WERI-Rb-1 (cell line): ENCODE results near the gene UCN2.

ENCODE experiments used
- DNase-seq: peaks from one replicate; pipeline ENCODE4 v3.0.0-alpha.2; 2020
- H3K27ac ChIP-seq: fragments of 250-450 bp; sonication (Bioruptor Pico); 2 replicates; pipeline ENCODE4 v1.5.1; 2020; ENCODE audit warnings: mild to moderate bottlenecking, moderate library complexity
- H3K27me3 ChIP-seq: fragments of 250-450 bp; sonication (Bioruptor Pico); 2 replicates; pipeline ENCODE4 v1.5.1; 2021; ENCODE audit warnings: mild to moderate bottlenecking, low read depth, moderate library complexity; ENCODE audit not compliant: insufficient read depth, severe bottlenecking
- H3K36me3 ChIP-seq: fragments of 250-450 bp; sonication (Bioruptor Pico); 2 replicates; pipeline ENCODE4 v1.5.1; 2020; ENCODE audit warnings: mild to moderate bottlenecking, moderate library complexity
- H3K4me3 ChIP-seq: 2 replicates; pipeline ENCODE4 v1.5.1; 2011; ENCODE audit warnings: low read depth, mild to moderate bottlenecking, control low read depth, low read length
- H3K9me3 ChIP-seq: fragments of 250-450 bp; sonication (Bioruptor Pico); 2 replicates; pipeline ENCODE4 v1.5.1; 2021; ENCODE audit warnings: mild to moderate bottlenecking, moderate library complexity; ENCODE audit not compliant: severe bottlenecking
- TF ChIP-seq, protein P1 (sequence below): IDR thresholded peaks from 2 replicates; pipeline ENCODE4 v1.5.1; 2011; ENCODE audit warnings: low read depth, mild to moderate bottlenecking, control low read depth, inconsistent platforms, low read length

The UCN2 gene

DNA sequence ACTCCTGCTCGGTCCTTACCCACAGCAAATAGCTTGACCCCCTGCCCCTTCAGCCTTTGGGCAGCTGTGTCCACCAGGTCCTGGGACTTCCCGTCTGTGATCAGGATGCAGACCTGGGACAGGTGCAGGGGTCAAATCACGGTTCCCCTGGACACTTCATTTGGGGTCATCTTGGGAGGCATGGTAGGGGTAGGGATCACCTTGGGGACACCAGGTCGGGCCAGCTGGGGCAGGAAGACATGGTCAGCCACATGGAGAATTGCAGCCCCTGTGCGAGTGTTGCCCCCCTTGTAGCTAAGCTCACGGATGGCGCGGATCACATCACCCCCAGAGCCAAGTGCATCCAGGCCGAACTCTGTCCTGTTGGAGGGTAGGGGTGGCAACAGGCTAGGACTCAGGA is 29.8 kb upstream of the UCN2 start:
- TF ChIP-seq, protein P1, sequence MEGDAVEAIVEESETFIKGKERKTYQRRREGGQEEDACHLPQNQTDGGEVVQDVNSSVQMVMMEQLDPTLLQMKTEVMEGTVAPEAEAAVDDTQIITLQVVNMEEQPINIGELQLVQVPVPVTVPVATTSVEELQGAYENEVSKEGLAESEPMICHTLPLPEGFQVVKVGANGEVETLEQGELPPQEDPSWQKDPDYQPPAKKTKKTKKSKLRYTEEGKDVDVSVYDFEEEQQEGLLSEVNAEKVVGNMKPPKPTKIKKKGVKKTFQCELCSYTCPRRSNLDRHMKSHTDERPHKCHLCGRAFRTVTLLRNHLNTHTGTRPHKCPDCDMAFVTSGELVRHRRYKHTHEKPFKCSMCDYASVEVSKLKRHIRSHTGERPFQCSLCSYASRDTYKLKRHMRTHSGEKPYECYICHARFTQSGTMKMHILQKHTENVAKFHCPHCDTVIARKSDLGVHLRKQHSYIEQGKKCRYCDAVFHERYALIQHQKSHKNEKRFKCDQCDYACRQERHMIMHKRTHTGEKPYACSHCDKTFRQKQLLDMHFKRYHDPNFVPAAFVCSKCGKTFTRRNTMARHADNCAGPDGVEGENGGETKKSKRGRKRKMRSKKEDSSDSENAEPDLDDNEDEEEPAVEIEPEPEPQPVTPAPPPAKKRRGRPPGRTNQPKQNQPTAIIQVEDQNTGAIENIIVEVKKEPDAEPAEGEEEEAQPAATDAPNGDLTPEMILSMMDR, result no peak
- Histone ChIP-seq H3K36me3 (peaks cover 10% of the 10 kb centered on the region), H3K27me3 (no peaks in the 10 kb centered on the region), H3K4me3 (no peak overlapping the region), H3K27ac (no peak overlapping the region), H3K9me3 (no peaks in the 10 kb centered on the region)
- no peak for DNase-seq

DNA sequence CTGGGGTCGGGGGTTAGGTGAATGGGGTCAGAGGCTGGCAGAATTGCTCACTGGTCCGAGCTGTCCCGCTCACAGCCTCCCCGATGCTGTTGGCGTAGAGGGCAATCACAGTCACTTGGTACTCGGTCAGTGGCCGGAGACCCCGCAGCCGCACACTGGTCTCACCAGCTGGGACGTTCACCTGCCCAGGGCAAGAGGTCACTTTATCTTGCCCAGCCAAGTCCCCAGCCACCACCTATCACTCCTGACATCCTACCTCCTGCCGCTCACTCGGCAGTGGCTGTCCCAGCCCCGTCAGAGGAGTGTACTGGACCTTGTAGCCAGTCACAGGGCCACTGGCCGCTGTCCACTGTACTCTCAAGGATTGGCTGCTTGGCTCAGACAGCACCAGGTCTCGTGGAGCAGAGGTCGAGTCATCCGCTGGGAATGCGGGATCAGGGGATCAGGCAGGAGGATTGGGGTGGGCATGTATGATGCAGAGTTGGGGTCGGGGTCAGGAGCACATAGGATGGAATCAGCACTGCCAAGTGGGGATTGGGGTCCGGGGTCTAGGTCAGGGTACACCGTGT is 29.0 kb upstream of the UCN2 start:
- Histone ChIP-seq H3K36me3 (peaks cover 3% of the 10 kb centered on the region; the same call in 1 of the 2 replicates), H3K27me3 (no peaks in the 10 kb centered on the region), H3K27ac (no peak overlapping the region), H3K9me3 (no peaks in the 10 kb centered on the region), H3K4me3 (no peak overlapping the region)
- DNase-seq, result no peak
- TF ChIP-seq, protein P1, result no peak

DNA sequence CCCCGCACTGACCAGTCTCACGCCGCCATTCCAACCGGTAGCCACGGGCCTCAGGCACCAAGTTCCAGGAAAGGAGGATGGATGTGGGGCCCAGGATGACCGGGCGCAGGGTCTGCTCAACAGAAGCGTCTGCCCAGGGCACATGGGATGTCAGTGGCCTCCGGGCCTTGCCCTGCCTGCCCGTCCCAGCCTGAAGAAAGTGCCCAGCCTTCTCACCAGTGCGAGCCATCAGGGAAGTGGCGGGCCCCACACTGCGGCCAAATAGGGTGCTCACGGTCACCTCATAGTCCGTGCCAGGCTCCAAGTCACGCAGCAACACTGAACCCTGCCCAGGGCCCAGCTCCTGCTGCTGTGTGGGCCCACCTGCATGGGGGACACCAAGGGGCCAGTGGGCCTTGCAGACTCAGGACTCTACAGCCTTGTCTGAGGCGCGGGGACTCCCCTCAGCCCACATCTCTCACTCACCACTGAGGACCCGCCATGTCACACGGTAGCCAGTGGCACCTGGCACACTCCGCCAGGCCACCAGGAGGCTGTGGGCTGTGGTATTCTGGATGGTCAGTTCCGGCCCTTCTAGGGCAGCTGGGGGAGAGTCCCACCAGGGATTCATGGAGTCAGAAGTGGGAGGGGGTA is 28.4 kb upstream of the UCN2 start:
- Histone ChIP-seq H3K27me3 (no peaks in the 10 kb centered on the region), H3K9me3 (no peaks in the 10 kb centered on the region), H3K36me3 (no peaks in the 10 kb centered on the region; the same call in 1 of the 2 replicates), H3K4me3 (no peak overlapping the region), H3K27ac (no peak overlapping the region)
- TF ChIP-seq, protein P1, result no peak
- no peak for DNase-seq

DNA sequence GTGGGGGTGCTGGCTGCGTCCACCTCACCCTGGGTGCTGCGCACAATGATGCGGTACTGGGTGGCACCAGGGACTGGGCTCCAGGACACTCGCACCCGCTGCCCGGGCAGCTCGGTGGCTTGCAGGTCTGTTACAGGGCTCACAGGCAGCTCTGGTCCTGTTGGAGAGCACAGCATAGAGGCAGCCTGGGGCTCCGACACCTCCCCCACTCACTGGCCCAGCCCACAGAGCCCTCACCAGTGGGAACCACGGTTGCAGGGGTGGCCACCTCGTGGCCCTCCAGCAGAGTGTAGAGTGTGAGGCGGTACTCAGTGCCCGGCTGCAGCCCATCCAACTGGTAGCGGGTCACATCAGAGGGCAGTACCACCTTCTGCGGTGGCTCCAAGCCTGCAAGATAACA is 27.9 kb upstream of the UCN2 start:
- peaks cover 2% of the 10 kb centered on the region for H3K36me3 ChIP-seq
- H3K27me3 ChIP-seq, result no peaks in the 10 kb centered on the region
- TF ChIP-seq, protein P1, result no peak
- no peak overlapping the region for H3K4me3 ChIP-seq
- no peaks in the 10 kb centered on the region for H3K9me3 ChIP-seq
- H3K27ac ChIP-seq, result no peak overlapping the region
- no peak for DNase-seq

DNA sequence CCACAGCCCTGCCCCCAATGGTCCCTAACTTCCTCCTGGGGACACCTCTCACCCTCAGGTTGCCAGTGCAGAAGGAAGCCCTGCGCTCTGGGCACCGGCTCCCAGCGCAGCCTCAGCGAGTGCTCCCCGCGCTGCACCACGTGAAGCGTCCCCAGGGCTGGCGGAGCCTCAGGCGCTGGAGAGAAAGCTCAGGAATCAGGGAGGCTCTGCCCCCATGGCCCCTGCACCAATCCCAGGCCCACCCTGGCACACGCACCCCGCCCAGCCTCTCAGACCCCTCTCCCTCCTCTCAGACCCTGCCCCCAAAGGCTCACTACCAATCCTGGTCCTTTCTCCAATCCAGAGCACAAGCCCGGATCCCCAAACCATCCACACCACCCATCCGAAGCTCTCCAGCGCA is 24.6 kb upstream of the UCN2 start:
- Histone ChIP-seq H3K36me3 (peaks cover 8% of the 10 kb centered on the region), H3K27me3 (no peaks in the 10 kb centered on the region)
- TF ChIP-seq, protein P1, result no peak

DNA sequence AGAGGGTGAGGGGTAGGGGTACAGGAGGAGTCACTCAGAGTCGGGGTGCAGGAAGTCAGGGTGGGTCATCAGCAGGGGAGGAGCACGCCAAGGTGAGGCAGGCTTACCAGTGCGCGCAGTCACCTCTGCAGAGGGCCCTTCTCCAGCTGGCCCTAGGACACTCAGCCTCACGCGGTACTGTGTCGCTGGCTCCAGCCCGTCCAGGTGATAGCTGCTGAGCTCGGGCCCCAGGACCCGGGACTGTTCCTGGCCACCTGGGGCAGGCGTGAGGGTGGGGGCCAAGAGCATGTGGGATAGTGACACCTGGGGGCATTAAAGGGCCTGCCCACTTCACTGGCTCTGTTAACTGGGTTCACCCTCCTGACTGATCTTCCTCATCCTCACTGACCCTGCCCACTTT is 24.1 kb upstream of the UCN2 start:
- no peak overlapping the region for H3K27ac ChIP-seq
- TF ChIP-seq, protein P1, result no peak
- no peaks in the 10 kb centered on the region for H3K27me3 ChIP-seq
- no peak for DNase-seq
- no peak overlapping the region for H3K4me3 ChIP-seq
- H3K36me3 ChIP-seq, result peaks cover 8% of the 10 kb centered on the region
- H3K9me3 ChIP-seq, result no peaks in the 10 kb centered on the region

More for the DNA sequence above, 24.6 kb upstream of the UCN2 start:
- no peaks in the 10 kb centered on the region for H3K9me3 ChIP-seq
- no peak overlapping the region for H3K27ac ChIP-seq
- H3K4me3 ChIP-seq, result no peak overlapping the region
- DNase-seq, result no peak
